ENCODE measurements around the gene GJD3. TPM values are rescaled to one million over a fixed set of nuclear protein-coding genes. Genes with fewer than 3 reads are reported as not detected.

Gene GJD3
- total and polyA plus RNA-seq, 3 donors from 2014 or later, result 2.1 to 2.6 TPM; not detected in 1

DNA sequence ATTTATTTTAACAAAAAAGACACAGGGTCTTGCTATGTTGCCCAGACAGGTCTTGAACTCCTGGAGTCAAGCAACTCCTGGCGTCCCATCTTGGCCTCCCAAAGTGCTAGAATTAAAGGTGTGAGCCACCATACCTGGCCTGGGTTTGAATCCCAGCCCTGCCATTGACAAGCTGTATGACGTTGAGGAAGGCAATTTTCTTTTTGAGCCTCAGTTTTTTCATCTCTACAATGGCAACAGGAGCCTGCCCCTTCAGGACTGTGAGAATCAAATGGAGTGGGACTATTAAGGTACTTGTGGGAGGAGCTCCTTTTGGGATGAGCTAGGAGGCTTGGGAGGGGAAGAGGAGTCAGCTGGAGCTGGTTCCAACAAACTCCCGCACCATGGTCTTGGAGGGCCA, 49.3 kb downstream of the GJD3 start:
- Histone ChIP-seq H3K4me1 (peaks cover 60% of the 10 kb centered on the region), H3K4me3 (no peak overlapping the region), H3K27ac (no peak overlapping the region), H3K9me3 (no peaks in the 10 kb centered on the region), H3K27me3 (no peaks in the 10 kb centered on the region), H3K36me3 (ENCODE audit: low read depth, missing control alignments) (no peaks in the 10 kb centered on the region)
- no peak for DNase-seq
- 86 to 87% methylated on average over 2 to 3 of the region's 3 CpGs for WGBS, 2 donors
- TF ChIP-seq, protein P1, sequence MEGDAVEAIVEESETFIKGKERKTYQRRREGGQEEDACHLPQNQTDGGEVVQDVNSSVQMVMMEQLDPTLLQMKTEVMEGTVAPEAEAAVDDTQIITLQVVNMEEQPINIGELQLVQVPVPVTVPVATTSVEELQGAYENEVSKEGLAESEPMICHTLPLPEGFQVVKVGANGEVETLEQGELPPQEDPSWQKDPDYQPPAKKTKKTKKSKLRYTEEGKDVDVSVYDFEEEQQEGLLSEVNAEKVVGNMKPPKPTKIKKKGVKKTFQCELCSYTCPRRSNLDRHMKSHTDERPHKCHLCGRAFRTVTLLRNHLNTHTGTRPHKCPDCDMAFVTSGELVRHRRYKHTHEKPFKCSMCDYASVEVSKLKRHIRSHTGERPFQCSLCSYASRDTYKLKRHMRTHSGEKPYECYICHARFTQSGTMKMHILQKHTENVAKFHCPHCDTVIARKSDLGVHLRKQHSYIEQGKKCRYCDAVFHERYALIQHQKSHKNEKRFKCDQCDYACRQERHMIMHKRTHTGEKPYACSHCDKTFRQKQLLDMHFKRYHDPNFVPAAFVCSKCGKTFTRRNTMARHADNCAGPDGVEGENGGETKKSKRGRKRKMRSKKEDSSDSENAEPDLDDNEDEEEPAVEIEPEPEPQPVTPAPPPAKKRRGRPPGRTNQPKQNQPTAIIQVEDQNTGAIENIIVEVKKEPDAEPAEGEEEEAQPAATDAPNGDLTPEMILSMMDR (IDR thresholded peaks at IDR 0.05), result no peak
- TF ChIP-seq POLR2A (IDR thresholded peaks at IDR 0.05), result no peak
- intact Hi-C loops (cut with DNase I; ENCODE audit: low total_unique reads), result no loop called here

DNA sequence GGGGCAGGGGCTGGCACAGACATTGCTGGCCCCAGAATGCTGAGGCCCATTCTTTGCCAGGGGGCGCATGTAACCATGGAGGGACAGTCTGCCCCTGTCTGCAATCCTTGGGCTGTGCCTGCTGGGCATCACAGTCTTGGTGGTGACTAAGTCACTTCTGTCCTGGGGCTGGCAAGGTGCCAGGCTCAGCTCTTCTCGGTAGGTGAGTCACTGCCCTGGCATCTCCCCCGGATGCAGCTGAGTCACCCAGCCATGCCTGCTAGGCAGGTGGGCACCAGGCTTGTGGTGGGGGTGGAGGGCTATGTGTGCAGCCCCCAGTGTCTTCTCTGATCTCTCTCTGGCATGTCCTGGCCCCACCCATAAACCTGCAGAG, 50.0 kb downstream of the GJD3 start:
- intact Hi-C loops (cut with DNase I; ENCODE audit: low total_unique reads), result no loop called here
- no peak overlapping the region for H3K27ac ChIP-seq
- H3K4me3 ChIP-seq, result no peak overlapping the region
- no peaks in the 10 kb centered on the region for H3K27me3 ChIP-seq
- TF ChIP-seq POLR2A (IDR thresholded peaks at IDR 0.05), result no peak
- TF ChIP-seq, protein P1 (IDR thresholded peaks at IDR 0.05), result no peak
- DNase-seq, result no peak
- no peaks in the 10 kb centered on the region for H3K36me3 ChIP-seq (ENCODE audit: low read depth, missing control alignments)
- peaks cover 60% of the 10 kb centered on the region for H3K4me1 ChIP-seq
- WGBS, 2 donors, result 35 to 55% methylated on average over 3 of the region's 3 CpGs
- H3K9me3 ChIP-seq, result no peaks in the 10 kb centered on the region

DNA sequence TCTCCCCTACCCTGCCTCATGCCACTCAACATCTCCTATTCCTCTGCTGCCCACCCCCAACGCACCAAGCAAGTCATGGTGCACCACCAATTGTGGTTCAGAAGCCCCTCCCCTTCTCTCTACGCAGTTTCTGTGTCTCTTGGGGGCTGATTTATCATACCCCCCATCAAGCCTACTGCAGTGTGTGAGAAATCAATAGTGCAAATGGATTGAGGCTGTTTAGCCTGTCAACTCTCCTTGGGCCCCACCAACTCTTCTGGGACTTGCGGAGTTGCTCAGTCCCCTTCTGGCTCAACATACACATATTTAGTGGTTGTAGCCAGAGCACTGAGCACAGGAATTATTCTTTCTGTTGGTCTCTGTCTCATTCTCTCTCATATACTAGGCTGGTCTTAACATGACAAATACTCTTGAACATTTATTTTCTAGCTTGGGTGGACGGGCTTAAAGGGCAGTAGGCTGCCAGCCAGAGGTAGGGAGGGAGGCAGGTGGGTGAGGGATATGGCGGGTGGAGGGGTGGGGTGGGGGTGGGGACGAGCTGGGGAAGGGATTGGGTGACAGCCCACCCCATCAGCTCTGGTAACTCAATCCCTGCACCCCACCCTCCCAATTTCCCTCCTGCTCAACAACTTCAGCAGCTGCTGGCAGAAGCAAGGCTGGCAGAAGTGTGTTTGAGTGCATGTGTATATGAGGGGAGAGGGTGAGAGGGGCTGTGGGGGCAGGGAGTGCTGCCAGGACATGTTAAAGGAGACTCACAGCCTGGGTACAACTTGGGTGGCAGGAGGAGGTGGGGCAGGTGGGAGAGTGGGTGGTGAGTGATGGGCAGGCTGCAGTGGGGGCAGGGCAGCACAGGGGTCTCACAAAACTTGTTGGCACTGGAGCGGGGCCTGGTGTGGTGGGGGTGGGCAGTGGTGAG, 50.6 kb downstream of the GJD3 start:
- Histone ChIP-seq H3K27ac (no peak overlapping the region), H3K4me3 (no peak overlapping the region), H3K27me3 (no peaks in the 10 kb centered on the region), H3K9me3 (no peaks in the 10 kb centered on the region), H3K4me1 (peaks cover 61% of the 10 kb centered on the region), H3K36me3 (ENCODE audit: low read depth, missing control alignments) (no peaks in the 10 kb centered on the region)
- TF ChIP-seq POLR2A (IDR thresholded peaks at IDR 0.05), result no peak
- TF ChIP-seq, protein P1 (IDR thresholded peaks at IDR 0.05), result no peak
- intact Hi-C loops (cut with DNase I; ENCODE audit: low total_unique reads), result no loop called here
- DNase-seq, result no peak
- 82 to 88% methylated on average over 6 to 7 of the region's 7 CpGs for WGBS, 2 donors

Small RNAs within 50 kb of the gene (small RNA-seq; reads per million reads assigned to genes)
- gene RF00019, result 0 reads per million in 2 donors
- 0 reads per million in 2 donors for gene RNA5SP441

Other genes with a start within 250 kb of the GJD3 start
- gene MSL1, start 242.8 kb downstream of the GJD3 start, total RNA-seq, result 100 to 1,000 TPM; 129 to 161 TPM
- 157 TPM for gene MSL1, start 242.8 kb downstream of the GJD3 start, polyA plus RNA-seq (ENCODE audit: insufficient read depth, low read depth, low replicate concordance)
- 100 to 1,000 TPM; 123 to 132 TPM for gene CASC3, start 224.2 kb downstream of the GJD3 start, total RNA-seq
- gene CASC3, start 224.2 kb downstream of the GJD3 start, polyA plus RNA-seq (ENCODE audit: insufficient read depth, low read depth, low replicate concordance), result 143 TPM
- 10 to 100 TPM; 22.3 to 23.9 TPM for gene RAPGEFL1, start 187.3 kb downstream of the GJD3 start, total RNA-seq
- gene RAPGEFL1, start 187.3 kb downstream of the GJD3 start, polyA plus RNA-seq (ENCODE audit: insufficient read depth, low read depth, low replicate concordance), result 13.6 TPM
- gene WIPF2, start 145.4 kb downstream of the GJD3 start, total RNA-seq, result 10 to 100 TPM; 16.4 to 20.1 TPM
- 21.1 TPM for gene WIPF2, start 145.4 kb downstream of the GJD3 start, polyA plus RNA-seq (ENCODE audit: insufficient read depth, low read depth, low replicate concordance)
- 10 to 100 TPM; 12.4 to 22.8 TPM for gene CDC6, start 76.9 kb downstream of the GJD3 start, total RNA-seq
- gene CDC6, start 76.9 kb downstream of the GJD3 start, polyA plus RNA-seq (ENCODE audit: insufficient read depth, low read depth, low replicate concordance), result 14.7 TPM
- 10 to 100 TPM; 65.5 to 66.0 TPM for gene RARA, start 55.6 kb downstream of the GJD3 start, total RNA-seq
- gene RARA, start 55.6 kb downstream of the GJD3 start, polyA plus RNA-seq (ENCODE audit: insufficient read depth, low read depth, low replicate concordance), result 49.8 TPM
- 10 to 100 TPM; 65.0 to 94.9 TPM for gene TOP2A, start 53.2 kb upstream of the GJD3 start, total RNA-seq
- gene TOP2A, start 53.2 kb upstream of the GJD3 start, polyA plus RNA-seq (ENCODE audit: insufficient read depth, low read depth, low replicate concordance), result 75.3 TPM
- gene IGFBP4, start 78.7 kb upstream of the GJD3 start, total RNA-seq, result 10 to 100 TPM; 67.9 to 76.7 TPM
- gene IGFBP4, start 78.7 kb upstream of the GJD3 start, polyA plus RNA-seq (ENCODE audit: insufficient read depth, low read depth, low replicate concordance), result 317 TPM
- under 1 TPM; 0.12 to 0.16 TPM for gene TNS4, start 136.9 kb upstream of the GJD3 start, total RNA-seq
- gene TNS4, start 136.9 kb upstream of the GJD3 start, polyA plus RNA-seq (ENCODE audit: insufficient read depth, low read depth, low replicate concordance), result 0.09 TPM
- gene CCR7, start 200.7 kb upstream of the GJD3 start, total RNA-seq, result 1 to 10 TPM in 1 of 2 donors, under 1 TPM in 1; 0.87 to 1.3 TPM
- 1.5 TPM for gene CCR7, start 200.7 kb upstream of the GJD3 start, polyA plus RNA-seq (ENCODE audit: insufficient read depth, low read depth, low replicate concordance)